Spleen (tissue), 11 donors: Measurements from ENCODE around the gene OTUD6A. TPM values are rescaled to one million over a fixed set of nuclear protein-coding genes. Genes with fewer than 3 reads are reported as not detected.

Source experiments
- DNase-seq: peaks from one replicate; pipeline ENCODE4 v3.0.0-alpha.2; 2020
- H3K27ac ChIP-seq, 8 donors: fragments of 200-600 bp; sonication (generic) in 7 of 8; 1 replicate in 4 of 8; 2 replicates in 4 of 8; pipeline versions ENCODE4 v1.5.0 to v1.8.0; 2016 to 2021; ENCODE audit warnings: inconsistent platforms in 4 of 8, mild to moderate bottlenecking in 4 of 8, moderate library complexity in 1 of 8
- H3K27me3 ChIP-seq, 7 donors: fragments of 200-600 bp; sonication (generic) in 6 of 7; replicated peaks in 1 of 7; 1 replicate in 4 of 7; 2 replicates in 3 of 7; pipeline versions ENCODE4 v1.5.0 to v1.8.0; 2016 to 2021; ENCODE audit warnings: inconsistent platforms in 3 of 7, mild to moderate bottlenecking in 1 of 7
- H3K36me3 ChIP-seq, 6 donors: fragments of 200-600 bp; sonication (generic) in 5 of 6; 1 replicate in 4 of 6; 2 replicates in 2 of 6; pipeline versions ENCODE4 v1.5.0 to v1.8.0; 2016 to 2021; ENCODE audit warnings: inconsistent platforms in 2 of 6
- H3K4me1 ChIP-seq, 6 donors: fragments of 200-600 bp; sonication (generic) in 5 of 6; 1 replicate in 3 of 6; 2 replicates in 3 of 6; pipeline versions ENCODE4 v1.5.0 to v1.8.0; 2016 to 2021; ENCODE audit warnings: inconsistent platforms in 3 of 6
- H3K4me3 ChIP-seq, 8 donors: fragments of 200-600 bp; sonication (generic) in 7 of 8; 1 replicate in 4 of 8; 2 replicates in 4 of 8; pipeline versions ENCODE4 v1.5.0 to v1.8.0; 2016 to 2021; ENCODE audit warnings: inconsistent platforms in 4 of 8, mild to moderate bottlenecking in 4 of 8, moderate library complexity in 2 of 8
- H3K9me3 ChIP-seq, 8 donors: fragments of 200-600 bp; sonication (generic) in 7 of 8; 1 replicate in 4 of 8; 2 replicates in 4 of 8; pipeline versions ENCODE4 v1.5.0 to v1.8.0; 2016 to 2021; ENCODE audit warnings: inconsistent platforms in 4 of 8
- CTCF ChIP-seq, 11 experiments: fragments of 200-600 bp in 7 of 11; fragments of 450-650 bp in 4 of 11; sonication (generic) in 4 of 11; IDR thresholded peaks in 8 of 11; conservative IDR thresholded peaks in 3 of 11; 1 replicate in 7 of 11; 2 replicates in 4 of 11; pipeline versions ENCODE4 v1.4.0 to v1.8.0; 2016 to 2021; ENCODE audit warnings: antibody characterized with exemption in 11 of 11, inconsistent platforms in 4 of 11, mild to moderate bottlenecking in 1 of 11
- POLR2A ChIP-seq, 3 donors: fragments of 450-650 bp; IDR thresholded peaks; one replicate each; pipeline ENCODE4 v1.5.1; 2017; ENCODE audit warnings: antibody characterized with exemption in 3 of 3, mild to moderate bottlenecking in 1 of 3
- POLR2AphosphoS5 ChIP-seq, 3 donors: sonication (generic); formaldehyde crosslinking; IDR thresholded peaks; one replicate each; pipeline ENCODE4 v1.5.1; 2017; ENCODE audit warnings: antibody characterized with exemption in 3 of 3
- WGBS, 5 donors: extraction: QIAGEN DNeasy Blood & Tissue Kit in 3 of 5; methylation state at CpG; one replicate each; pipeline versions ENCODE4 v1.1.5 to v1.1.7; 2013 to 2018; 5-methylcytosine and 5-hydroxymethylcytosine counted together
- intact Hi-C: fragments of 100-400 bp; cut with DNase I; formaldehyde crosslinking; loops from one replicate; pipeline ENCODE4 v1.15.0; 2023; ENCODE audit warnings: low total_unique reads
- polyA plus RNA-seq, 3 donors: library from polyadenylated mRNA; stranded (reverse); fragments of 200-250 nt; gene quantifications; one replicate each; pipeline ENCODE4 v1.2.1, GENCODE V29; 2013
- total RNA-seq, 7 donors: library from RNA; depleted of rRNA in 3 of 7; stranded (reverse); fragments of >200 nt in 3 of 7; fragmentation: NEBNext Ultra II Directional in 4 of 7; extraction: Animal tissue kit (Norgen Biotek cat#: 25700) in 4 of 7; gene quantifications; one replicate each; pipeline versions ENCODE4 v1.1.0 to v1.2.1, GENCODE V29; 2016 to 2021
- donor health status: healthy with polysubstance abuse.
- donor health status: DM: no; HTN: no; CAD: no; lungs with moderate emphysema.
- donor health status: DM: no; HTN: no; CAD: no.
- donor health status: Bipolar disorder and iron deficiency.
- donor health status: healthy.
- donor health status: DM: no; HTN: no; CAD: no.
- donor health status: DM: yes; HTN: yes; CAD: no.

Gene OTUD6A
- total and polyA plus RNA-seq, 10 donors, result not detected

GRCh38 chrX:70016513-70016912 is 45.7 kb upstream of the OTUD6A start:
- TF ChIP-seq POLR2A (IDR thresholded peaks at IDR 0.05), result no peak
- TF ChIP-seq CTCF (IDR thresholded peaks at IDR 0.05 in 8 of 11, conservative IDR thresholded peaks at IDR 0.05 in 3 of 11), result no peak
- TF ChIP-seq POLR2AphosphoS5 (IDR thresholded peaks at IDR 0.05), result no peak
- Histone ChIP-seq H3K4me1 (no peaks in the 10 kb centered on the region), H3K27me3 (peaks cover 0 to 28% (median 0%) of the 10 kb centered on the region in 7 donors), H3K27ac (no peak overlapping the region), H3K4me3 (no peak overlapping the region), H3K9me3 (peaks cover 0 to 4% (median 0%) of the 10 kb centered on the region in 8 donors), H3K36me3 (no peaks in the 10 kb centered on the region)
- WGBS, 5 donors, result 72 to 85% (median 78%) methylated on average over 2 of the region's 2 CpGs
- intact Hi-C loops, result no loop called here
- DNase-seq, result no peak

GRCh38 chrX:70022616-70023015 is 39.6 kb upstream of the OTUD6A start:
- 84 to 98% (median 94%) methylated on average over 4 of the region's 4 CpGs for WGBS, 5 donors
- intact Hi-C loops, result no loop called here
- Histone ChIP-seq H3K4me3 (no peak overlapping the region), H3K27me3 (no peaks in the 10 kb centered on the region), H3K4me1 (peaks cover 0 to 12% (median 0%) of the 10 kb centered on the region in 6 donors), H3K36me3 (no peaks in the 10 kb centered on the region), H3K9me3 (peaks cover 0 to 4% (median 0%) of the 10 kb centered on the region in 8 donors), H3K27ac (no peak overlapping the region)
- TF ChIP-seq POLR2AphosphoS5 (IDR thresholded peaks at IDR 0.05) (no peak), POLR2A (IDR thresholded peaks at IDR 0.05) (no peak), CTCF (IDR thresholded peaks at IDR 0.05 in 8 of 11, conservative IDR thresholded peaks at IDR 0.05 in 3 of 11) (no peak)
- no peak for DNase-seq

- H3K9me3 ChIP-seq, result no peaks in the 10 kb centered on the region
- no peaks in the 10 kb centered on the region for H3K36me3 ChIP-seq
- H3K4me1 ChIP-seq, result peaks cover 0 to 12% (median 0%) of the 10 kb centered on the region in 6 donors
- TF ChIP-seq POLR2AphosphoS5 (IDR thresholded peaks at IDR 0.05), result no peak
- no peak for TF ChIP-seq POLR2A (IDR thresholded peaks at IDR 0.05)
- TF ChIP-seq CTCF (IDR thresholded peaks at IDR 0.05 in 8 of 11, conservative IDR thresholded peaks at IDR 0.05 in 3 of 11), result no peak
- H3K27ac ChIP-seq, result no peak overlapping the region
- H3K27me3 ChIP-seq, result peaks cover 0 to 15% (median 0%) of the 10 kb centered on the region in 7 donors
- DNase-seq, result no peak
- no peak overlapping the region for H3K4me3 ChIP-seq
- intact Hi-C loops, result no loop called here
- 0 to 11% (median 0%) methylated on average over 1 of the region's 1 CpG for WGBS, 5 donors
Observed at GRCh38 chrX:70025464-70025863, 36.8 kb upstream of the OTUD6A start.

- H3K4me1 ChIP-seq, result peaks cover 0 to 12% (median 0%) of the 10 kb centered on the region in 6 donors
- no peak overlapping the region for H3K4me3 ChIP-seq
- WGBS, 5 donors, result 0 to 19% (median 3%) methylated on average over 1 of the region's 1 CpG
- H3K9me3 ChIP-seq, result no peaks in the 10 kb centered on the region
- DNase-seq, result no peak
- H3K27me3 ChIP-seq, result peaks cover 0 to 18% (median 0%) of the 10 kb centered on the region in 7 donors
- no peaks in the 10 kb centered on the region for H3K36me3 ChIP-seq
- no peak overlapping the region for H3K27ac ChIP-seq
- intact Hi-C loops, result no loop called here
- no peak for TF ChIP-seq POLR2AphosphoS5 (IDR thresholded peaks at IDR 0.05)
- TF ChIP-seq POLR2A (IDR thresholded peaks at IDR 0.05), result no peak
- no peak for TF ChIP-seq CTCF (IDR thresholded peaks at IDR 0.05 in 8 of 11, conservative IDR thresholded peaks at IDR 0.05 in 3 of 11)
Observed at GRCh38 chrX:70026112-70026850, 36.0 kb upstream of the OTUD6A start.
